H1 (cell line): ENCODE data around the gene LRRFIP1. TPM values are rescaled to one million over a fixed set of nuclear protein-coding genes. Genes with fewer than 3 reads are reported as not detected.

ENCODE experiments used
- CTCF ChIA-PET: fragments of 300-600 bp; sonication (Branson Sonifier 250); formaldehyde crosslinking; loops from one replicate; lab custom pipeline; 2021; ENCODE audit not compliant: partially characterized antibody; lab: Charles Lee
- POLR2A ChIA-PET: fragments of 300-600 bp; sonication (Branson Sonifier 250); formaldehyde crosslinking; loops from one replicate; lab custom pipeline; 2021; ENCODE audit warnings: inconsistent platforms; ENCODE audit not compliant: partially characterized antibody; lab: Charles Lee
- DNase-seq, 2 experiments: peaks; one replicate each; pipeline versions ENCODE4 v3.0.0 to v3.0.0-alpha.2; 2010 to 2022; ENCODE audit warnings: low spot score in 2 of 2, low read depth in 1 of 2, mixed read lengths in 1 of 2
- FAIRE-seq: peaks from 2 replicates; lab custom pipeline; 2011; peaks lifted over from hg19 to GRCh38; lab: Jason Lieb, UNC
- H2AFZ ChIP-seq: 2 replicates; pipeline ENCODE4 v1.8.1; 2012; ENCODE audit warnings: low read length, inconsistent platforms
- H2AK5ac ChIP-seq: 2 replicates; pipeline ENCODE4 v1.6.1; 2013; ENCODE audit warnings: low read depth, low read length
- H2BK120ac ChIP-seq: replicated peaks from 2 replicates; pipeline ENCODE3; 2013; ENCODE audit warnings: low read depth, low read length, inconsistent platforms
- H2BK12ac ChIP-seq: 2 replicates; pipeline ENCODE4 v1.6.1; 2013; ENCODE audit warnings: low read depth, low read length
- H2BK15ac ChIP-seq: 2 replicates; pipeline ENCODE4 v1.6.1; 2013; ENCODE audit warnings: low read length
- H2BK20ac ChIP-seq: 2 replicates; pipeline ENCODE4 v1.6.1; 2013; ENCODE audit warnings: low read length
- H2BK5ac ChIP-seq: 2 replicates; pipeline ENCODE4 v1.6.1; 2013; ENCODE audit warnings: low read depth, low read length
- H3K14ac ChIP-seq: 2 replicates; pipeline ENCODE4 v1.6.1; 2013; ENCODE audit warnings: inconsistent platforms; ENCODE audit not compliant: insufficient read length
- H3K18ac ChIP-seq: 2 replicates; pipeline ENCODE4 v1.6.1; 2013; ENCODE audit warnings: low read length; ENCODE audit errors: extremely low read depth
- H3K23ac ChIP-seq: 2 replicates; pipeline ENCODE4 v1.6.1; 2013; ENCODE audit warnings: inconsistent platforms; ENCODE audit not compliant: insufficient read length
- H3K23me2 ChIP-seq: 2 replicates; pipeline ENCODE4 v1.6.1; 2013; ENCODE audit warnings: low read depth, low read length
- H3K27ac ChIP-seq: 2 replicates; pipeline ENCODE4 v1.6.1; 2011; ENCODE audit warnings: low read depth, low read length, inconsistent platforms
- H3K27me3 ChIP-seq, 4 experiments: replicated peaks in 1 of 4; 1 replicate in 1 of 4; 2 replicates in 3 of 4; pipeline versions ENCODE4 v1.6.1 to v1.8.1; 2011 to 2013; ENCODE audit warnings: low read length in 3 of 4, mild to moderate bottlenecking in 3 of 4, inconsistent platforms in 2 of 4, mixed read lengths in 2 of 4, moderate library complexity in 1 of 4; ENCODE audit not compliant: control insufficient read depth in 3 of 4, insufficient read depth in 3 of 4; ENCODE audit errors: extremely low read depth in 1 of 4
- H3K36me3 ChIP-seq, 4 experiments: 2 replicates each; pipeline versions ENCODE4 v1.6.1 to v1.8.1; 2011 to 2013; ENCODE audit warnings: mild to moderate bottlenecking in 4 of 4, low read length in 3 of 4, moderate library complexity in 2 of 4, control low read depth in 1 of 4, inconsistent platforms in 1 of 4; ENCODE audit not compliant: insufficient read depth in 4 of 4, control insufficient read depth in 2 of 4
- H3K4ac ChIP-seq: replicated peaks from 2 replicates; pipeline ENCODE3; 2013; ENCODE audit warnings: low read length, low read depth, mixed read lengths, inconsistent platforms; ENCODE audit not compliant: insufficient read length
- H3K4me1 ChIP-seq, 4 experiments: replicated peaks in 1 of 4; 1 replicate in 1 of 4; 2 replicates in 3 of 4; pipeline versions ENCODE4 v1.6.1 to v1.8.1; 2011 to 2013; ENCODE audit warnings: low read length in 3 of 4, inconsistent platforms in 2 of 4, mixed read lengths in 1 of 4; ENCODE audit not compliant: insufficient read depth in 4 of 4, control insufficient read depth in 3 of 4
- H3K4me2 ChIP-seq, 2 experiments: 2 replicates each; pipeline versions ENCODE4 v1.6.1 to v1.8.1; 2011 to 2013; ENCODE audit warnings: low read depth in 2 of 2, low read length in 2 of 2, control low read depth in 1 of 2, inconsistent platforms in 1 of 2, mild to moderate bottlenecking in 1 of 2; ENCODE audit not compliant: insufficient read depth in 1 of 2
- H3K4me3 ChIP-seq, 4 experiments: fragments of 200-600, 300-600 bp in 1 of 4; sonication (generic), shearing (Covaris generic), sonication (Bioruptor Twin) in 1 of 4; 2 replicates each; pipeline versions ENCODE4 v1.5.1 to v1.8.1; 2011 to 2016; ENCODE audit warnings: low read length in 4 of 4, low read depth in 3 of 4, control low read depth in 2 of 4, inconsistent platforms in 2 of 4, mild to moderate bottlenecking in 2 of 4, mixed read lengths in 1 of 4, moderate library complexity in 1 of 4; ENCODE audit not compliant: insufficient read depth in 2 of 4; ENCODE audit errors: extremely low read depth in 1 of 4
- H3K56ac ChIP-seq: replicated peaks from 2 replicates; pipeline ENCODE3; 2013; ENCODE audit warnings: low read depth, mild to moderate bottlenecking, mixed read lengths, low read length, inconsistent platforms; ENCODE audit not compliant: insufficient read length
- H3K79me1 ChIP-seq: 2 replicates; pipeline ENCODE4 v1.6.1; 2013; ENCODE audit warnings: low read depth, low read length, control low read depth
- H3K79me2 ChIP-seq, 2 experiments: 2 replicates each; pipeline versions ENCODE4 v1.6.1 to v1.8.1; 2012 to 2013; ENCODE audit warnings: low read length in 2 of 2, mild to moderate bottlenecking in 2 of 2, inconsistent platforms in 1 of 2; ENCODE audit not compliant: insufficient read depth in 2 of 2, control insufficient read depth in 1 of 2
- H3K9ac ChIP-seq, 4 experiments: replicated peaks in 1 of 4; 1 replicate in 1 of 4; 2 replicates in 3 of 4; pipeline versions ENCODE4 v1.6.1 to v1.8.1; 2011 to 2013; ENCODE audit warnings: low read depth in 3 of 4, low read length in 3 of 4, control low read depth in 2 of 4, mild to moderate bottlenecking in 2 of 4, moderate library complexity in 2 of 4, inconsistent platforms in 1 of 4; ENCODE audit errors: extremely low read depth in 1 of 4
- H3K9me3 ChIP-seq, 2 experiments: 2 replicates each; pipeline versions ENCODE4 v1.6.1 to v1.8.1; 2012 to 2013; ENCODE audit warnings: mild to moderate bottlenecking in 2 of 2, moderate library complexity in 2 of 2, control low read depth in 1 of 2, inconsistent platforms in 1 of 2, low read depth in 1 of 2, low read length in 1 of 2, mixed read lengths in 1 of 2; ENCODE audit not compliant: insufficient read depth in 2 of 2
- H4K20me1 ChIP-seq, 2 experiments: replicated peaks in 1 of 2; 2 replicates each; pipeline versions ENCODE3 to v1.8.1; 2011 to 2013; ENCODE audit warnings: inconsistent platforms in 2 of 2, low read length in 2 of 2, mild to moderate bottlenecking in 1 of 2; ENCODE audit not compliant: insufficient read depth in 2 of 2, control insufficient read depth in 1 of 2
- H4K5ac ChIP-seq: 2 replicates; pipeline ENCODE4 v1.6.1; 2013; ENCODE audit warnings: low read length, low read depth, mixed read lengths, inconsistent platforms; ENCODE audit not compliant: insufficient read length
- H4K8ac ChIP-seq: 2 replicates; pipeline ENCODE4 v1.8.0; 2013; ENCODE audit warnings: mild to moderate bottlenecking, moderate library complexity, low read length, inconsistent platforms; ENCODE audit not compliant: insufficient read depth; ENCODE audit errors: extremely low read depth
- H4K91ac ChIP-seq: replicated peaks from 2 replicates; pipeline ENCODE3; 2013; ENCODE audit warnings: low read length, mixed read lengths, inconsistent platforms; ENCODE audit not compliant: insufficient read length
- ASH2L ChIP-seq: fragments of 200-600, 300-600 bp; sonication (generic); IDR thresholded peaks from one replicate; pipeline ENCODE4 v1.7.1; 2017; ENCODE audit warnings: low read length
- BCL11A ChIP-seq, 2 experiments: IDR thresholded peaks; one replicate each; pipeline ENCODE4 v1.6.1; 2011; ENCODE audit warnings: low read depth in 2 of 2, low read length in 2 of 2, mild to moderate bottlenecking in 2 of 2
- CEBPB ChIP-seq: IDR thresholded peaks from 2 replicates; pipeline ENCODE4 v1.6.1; 2012; ENCODE audit warnings: low read depth, low read length
- EZH2 ChIP-seq: fragments of 200-600 bp; sonication (generic); IDR thresholded peaks from 2 replicates; pipeline ENCODE4 v1.7.1; 2012; ENCODE audit warnings: low read depth, mild to moderate bottlenecking, moderate library complexity, low read length, inconsistent platforms; ENCODE audit not compliant: severe bottlenecking
- KDM1A ChIP-seq: fragments of 200-600, 300-600 bp; sonication (generic); IDR thresholded peaks from 2 replicates; pipeline ENCODE4 v1.7.1; 2016; ENCODE audit warnings: mild to moderate bottlenecking, low read length, borderline replicate concordance
- KDM4A ChIP-seq: IDR thresholded peaks from one replicate; pipeline ENCODE4 v1.7.1; 2012; ENCODE audit warnings: low read depth, mild to moderate bottlenecking, moderate library complexity, low read length, inconsistent platforms; ENCODE audit not compliant: severe bottlenecking
- KDM5A ChIP-seq: fragments of 200-600 bp; IDR thresholded peaks from 2 replicates; pipeline ENCODE4 v1.7.1; 2012; ENCODE audit warnings: mild to moderate bottlenecking, low read length, inconsistent platforms, mixed read lengths
- NRF1 ChIP-seq: IDR thresholded peaks from 2 replicates; pipeline ENCODE4 v1.6.1; 2011; ENCODE audit warnings: mild to moderate bottlenecking, low read depth, low read length, improper control_type of control experiment
- RAD21 ChIP-seq, 2 experiments: IDR thresholded peaks in 1 of 2; conservative IDR thresholded peaks in 1 of 2; 2 replicates each; pipeline ENCODE4 v1.6.1; 2011; ENCODE audit warnings: low read depth in 2 of 2, low read length in 2 of 2, improper control_type of control experiment in 1 of 2, inconsistent platforms in 1 of 2, mild to moderate bottlenecking in 1 of 2, moderate library complexity in 1 of 2
- RNF2 ChIP-seq: fragments of 200-900, 300-1000 bp; sonication (generic); IDR thresholded peaks from 2 replicates; pipeline ENCODE4 v1.7.1; 2016; ENCODE audit warnings: borderline replicate concordance, low read depth, mild to moderate bottlenecking, antibody characterized with exemption, low read length; ENCODE audit not compliant: poor library complexity, severe bottlenecking; ENCODE audit errors: missing control alignments
- SP1 ChIP-seq: IDR thresholded peaks from 2 replicates; pipeline ENCODE4 v1.6.1; 2011; ENCODE audit warnings: low read depth, low read length
- SUZ12 ChIP-seq: fragments of 200-600 bp; sonication (generic); IDR thresholded peaks from 2 replicates; pipeline ENCODE4 v1.6.1; 2012; ENCODE audit warnings: mild to moderate bottlenecking, inconsistent platforms, low read length, moderate library complexity, mixed read lengths
- TAF7 ChIP-seq: optimal IDR thresholded peaks from 2 replicates; pipeline ENCODE3; 2011; ENCODE audit warnings: low read depth, mild to moderate bottlenecking, inconsistent platforms, low read length, moderate library complexity, borderline replicate concordance
- TBP ChIP-seq: IDR thresholded peaks from 2 replicates; pipeline ENCODE4 v1.6.1; 2011; ENCODE audit warnings: low read depth, low read length, improper control_type of control experiment
- WGBS, 2 experiments: shearing (Covaris generic) in 1 of 2; methylation state at CpG; one replicate each; pipeline versions ENCODE4 v1.1.6 to v1.1.7; 2013 to 2015; ENCODE audit warnings: low lambda C conversion rate in 2 of 2, mixed read lengths in 2 of 2, inconsistent platforms in 1 of 2, low coverage in 1 of 2, missing lambda C conversion rate in 1 of 2; ENCODE audit not compliant: insufficient replicate concordance in 2 of 2, insufficient coverage in 1 of 2, insufficient read length in 1 of 2; ENCODE audit errors: extremely low coverage in 1 of 2, missing lambda C conversion rate in 1 of 2; 5-methylcytosine and 5-hydroxymethylcytosine counted together
- polyA plus RNA-seq, 7 experiments: library from polyadenylated mRNA; depleted of rRNA in 3 of 7; stranded (reverse) in 5 of 7; unstranded in 2 of 7; fragments of >200 nt in 5 of 7; fragments of 200-250 nt in 2 of 7; gene quantifications; 1 replicate in 5 of 7; 2 replicates in 1 of 7; 4 replicates in 1 of 7; pipeline versions ENCODE4 v1.2.1 to v1.2.3, GENCODE V29; 2011 to 2013; ENCODE audit warnings: missing spikeins in 2 of 7, mixed read lengths in 2 of 7
- total RNA-seq: library from RNA; stranded (reverse); fragmentation: NEBNext Ultra II Directional; extraction: Animal tissue kit (Norgen Biotek cat#: 25700); gene quantifications from 2 replicates; pipeline ENCODE4 v1.2.1, GENCODE V29; 2021

The LRRFIP1 gene
- total and polyA plus RNA-seq, 2 of the 8 experiments (the other 6 are each of a cell fraction or from before 2014, with no cell fraction given), result 12.1 to 75.8 TPM

- Histone ChIP-seq H4K20me1 (peaks cover 0 to 9% of the 10 kb centered on the region in 2 experiments), H2AFZ (no peak overlapping the region), H2BK5ac (no peak overlapping the region), H3K4me1 (peaks cover 0 to 7% (median 4%) of the 10 kb centered on the region in 4 experiments; a peak in 4 of 7 replicates), H2BK15ac (no peak overlapping the region), H3K9me3 (no peaks in the 10 kb centered on the region), H2BK12ac (no peak overlapping the region), H3K4ac (no peak overlapping the region), H3K79me2 (peaks cover 0 to 26% of the 10 kb centered on the region in 2 experiments; a peak in 1 of 4 replicates), H4K91ac (no peak overlapping the region), H3K18ac (no peak overlapping the region), H3K27me3 (no peaks in the 10 kb centered on the region), H3K9ac (no peak overlapping the region), H2BK20ac (no peak overlapping the region), H4K5ac (no peak overlapping the region), H3K36me3 (no peaks in the 10 kb centered on the region; a peak in 1 of 8 replicates), H3K56ac (no peak overlapping the region), H3K4me3 (no peak overlapping the region), H3K23ac (no peak overlapping the region), H3K79me1 (peaks cover 11% of the 10 kb centered on the region; the same call in 1 of the 2 replicates), H3K27ac (no peak overlapping the region), H3K23me2 (no peaks in the 10 kb centered on the region), H2BK120ac (no peak overlapping the region), H3K14ac (no peak overlapping the region), H4K8ac (no peak overlapping the region), H3K4me2 (no peak overlapping the region), H2AK5ac (no peak overlapping the region)
- FAIRE-seq (no peak), DNase-seq (no peak)
- ChIA-PET CTCF (interaction anchor here (0.6 to 2.1 kb wide), 5 partner anchors 10 to 204 kb away, joined by 3 to 7 read pairs (median 7); no protein-coding TSS in a partner anchor), POLR2A (no interaction called here)
- 89% methylated on average over 1 of the region's 1 CpG; no CpG with 5 or more reads in 1 of the 2 experiments for WGBS, 2 experiments
- TF ChIP-seq NRF1 (no peak), RAD21 (IDR thresholded peaks at IDR 0.05 in 1 of 2, conservative IDR thresholded peaks at IDR 0.05 in 1 of 2; ENCODE audit: low read depth in 2 of 2, low read length in 2 of 2) (no peak), TAF7 (no peak), BCL11A (IDR thresholded peaks at IDR 0.05; ENCODE audit: low read depth in 2 of 2, low read length in 2 of 2) (no peak), SUZ12 (no peak), KDM1A (no peak), SP1 (no peak), EZH2 (no peak), KDM4A (no peak), TBP (no peak), CEBPB (no peak), RNF2 (no peak), ASH2L (no peak), KDM5A (no peak)
Observed at GRCh38 chr2:237723023-237723422, 95.6 kb downstream of the LRRFIP1 start.
